ENCODE data around the gene TRAPPC3.

The TRAPPC3 gene

GRCh38 chr1:36155408-36156328 lies 6.4 kb upstream of the TRAPPC3 start, which contains the start of gene MAP7D1:
Gene MAP7D1, plus strand, starts transcription at chr1:36156160. Its CDS starts 258 bp downstream, at chr1:36156418.
- H3K4me3 ChIP-seq = peak within 1 kb of the TSS; percentile 83 to 99 (median 93)
- peak within 1 kb of the TSS; percentile 91 to 100 (median 99) for H3K27ac ChIP-seq

GRCh38 chr1:36154765-36155407 lies 5.6 kb upstream of the TRAPPC3 start:
- Histone ChIP-seq H3K27ac (peak overlapping the region; percentile 91 to 100 (median 99)), H3K4me3 (peak overlapping the region; percentile 83 to 99 (median 93))

- peak overlapping the region in 10 of 21 experiments; percentile 28 to 100 (median 98) for H3K27ac ChIP-seq
Measured at GRCh38 chr1:36154335-36154734, 5.0 kb upstream of the TRAPPC3 start.

GRCh38 chr1:36153476-36153875 lies 4.2 kb upstream of the TRAPPC3 start:
- no peak overlapping the region for H3K4me3 ChIP-seq
- H3K27ac ChIP-seq = peak overlapping the region in 10 of 21 experiments; percentile 8 to 99 (median 94)

More at GRCh38 chr1:36154335-36154734, 5.0 kb upstream of the TRAPPC3 start:
- H3K4me3 ChIP-seq = no peak overlapping the region

DNA sequence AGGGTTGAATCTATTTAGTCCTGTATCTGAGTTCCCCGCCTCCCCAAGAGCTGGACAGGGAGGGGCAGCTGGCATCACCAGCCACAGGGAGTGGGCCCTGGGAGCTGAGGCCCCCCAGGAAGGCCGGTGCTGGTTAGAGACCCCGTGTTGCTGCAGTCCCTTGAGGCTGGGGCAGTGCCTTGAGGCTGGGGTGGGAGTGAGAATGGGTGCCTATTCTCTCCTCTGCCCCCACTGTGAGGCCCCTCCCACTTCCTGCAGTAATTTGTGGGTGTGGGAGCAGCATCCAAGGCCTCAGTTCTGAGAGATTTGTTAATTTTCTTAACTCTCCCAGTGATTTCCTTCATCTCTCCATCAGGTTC lies 2.5 kb upstream of the TRAPPC3 start:
- Histone ChIP-seq H3K4me3 (no peak overlapping the region), H3K27ac (peak overlapping the region in 20 of 21 experiments; percentile 78 to 99 (median 95))

DNA sequence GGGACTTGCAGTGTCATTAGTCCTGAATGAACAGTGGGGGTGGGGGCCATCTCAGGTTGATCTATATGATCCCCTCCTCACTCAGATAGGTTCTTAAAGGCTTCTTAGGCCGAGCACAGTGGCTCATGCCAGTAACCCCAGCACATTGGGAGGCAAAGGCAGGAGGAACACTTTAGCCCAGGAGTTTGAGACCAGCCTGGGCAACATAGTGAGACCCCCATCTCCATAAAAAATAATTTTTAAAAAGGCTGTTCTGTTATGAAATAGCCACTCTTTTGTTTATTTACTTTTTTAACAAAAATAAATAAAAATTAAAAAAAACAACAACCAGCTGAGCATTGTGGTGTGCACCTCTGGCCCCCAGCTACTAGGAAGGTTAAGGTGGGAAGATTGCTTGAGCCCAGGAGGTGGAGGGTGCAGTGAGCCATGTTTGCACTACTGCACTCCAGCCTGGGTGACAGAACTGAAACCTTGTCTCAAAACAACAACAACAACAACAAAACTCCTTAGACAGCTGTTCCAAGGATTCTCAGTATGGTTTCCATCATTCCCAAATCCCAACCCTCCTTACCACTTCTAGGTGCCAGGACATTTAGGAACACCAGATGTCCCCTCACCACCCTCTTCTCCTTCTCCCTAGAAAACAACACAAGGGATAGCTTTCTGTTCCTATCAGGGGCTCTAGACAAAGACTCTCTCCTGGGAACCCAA lies 2.0 kb upstream of the TRAPPC3 start:
- Histone ChIP-seq H3K4me3 (no peak overlapping the region), H3K27ac (peak overlapping the region in 20 of 21 experiments; percentile 78 to 99 (median 95))

- H3K27ac ChIP-seq = peak overlapping the region; percentile 32 to 99 (median 95)
- H3K4me3 ChIP-seq = peak overlapping the region in 3 of 7 experiments; percentile 2 to 6 (median 5)
Measured at GRCh38 chr1:36150296-36151133, 1.2 kb upstream of the TRAPPC3 start.

DNA sequence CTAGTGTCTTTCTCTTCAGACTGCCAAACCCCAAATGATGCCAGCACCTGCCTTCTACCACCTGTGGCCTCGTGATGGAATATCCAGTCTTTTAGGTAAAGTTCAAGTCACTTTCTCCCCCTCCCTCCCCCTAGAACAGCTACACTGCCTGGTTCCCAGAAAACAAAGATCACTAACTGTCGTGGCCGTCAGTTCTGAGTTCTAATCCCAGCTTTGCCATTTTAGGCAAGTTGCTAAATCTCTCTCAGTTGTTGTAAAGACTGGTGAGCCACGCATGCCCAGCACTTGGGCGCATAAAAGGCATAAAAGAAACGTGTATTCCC lies 648 bp upstream of the TRAPPC3 start:
- Histone ChIP-seq H3K4me3 (peak overlapping the region in 3 of 7 experiments; percentile 5 to 76 (median 71)), H3K27ac (peak overlapping the region; percentile 32 to 99 (median 95))

- peak overlapping the region; percentile 27 to 99 (median 94) for H3K27ac ChIP-seq
- H3K4me3 ChIP-seq = peak overlapping the region; percentile 64 to 77 (median 71)
Measured at GRCh38 chr1:36148821-36149236, 457 bp downstream of the TRAPPC3 start.

DNA sequence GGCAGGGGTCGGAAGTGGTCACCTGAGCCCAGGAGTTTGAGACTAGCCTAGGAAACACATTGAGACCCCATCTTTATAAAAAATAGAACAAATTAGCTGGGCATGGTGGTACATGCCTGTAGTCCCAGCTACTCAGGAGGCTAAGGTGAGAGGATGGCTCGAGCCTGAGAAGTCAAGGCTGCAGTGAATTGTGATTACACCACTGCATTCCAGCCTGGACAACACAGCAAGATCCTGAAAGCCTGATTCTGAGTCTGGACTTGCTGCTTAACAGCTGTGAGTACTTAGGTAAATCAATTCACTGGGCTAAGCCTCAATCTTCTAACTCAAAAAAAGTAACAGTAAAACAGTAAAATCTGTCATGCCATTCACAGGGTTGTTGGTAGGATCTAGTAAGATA lies 4.9 kb downstream of the TRAPPC3 start:
- no peak overlapping the region for H3K4me3 ChIP-seq
- H3K27ac ChIP-seq = no peak overlapping the region

DNA sequence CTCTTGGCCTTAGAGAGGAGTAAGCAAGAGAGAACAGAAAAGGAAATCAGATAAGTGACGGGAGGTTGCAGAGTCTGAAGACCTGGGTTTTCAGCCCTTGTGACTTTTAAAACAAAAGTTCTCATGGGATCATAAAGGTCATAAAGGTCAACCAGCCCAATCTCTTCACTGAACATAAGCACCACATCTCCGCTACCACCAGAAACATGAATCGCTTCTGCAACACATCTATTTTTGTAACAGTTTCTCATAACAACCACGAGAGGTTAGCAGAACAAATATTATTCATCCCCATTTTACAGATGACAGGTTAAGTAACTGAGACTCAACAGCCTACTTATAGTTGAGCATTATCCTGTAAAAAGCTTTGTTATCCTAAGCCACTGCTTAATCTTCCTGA lies 5.9 kb downstream of the TRAPPC3 start:
- H3K4me3 ChIP-seq = no peak overlapping the region
- H3K27ac ChIP-seq = peak overlapping the region in 1 of 21 experiments; percentile 59

DNA sequence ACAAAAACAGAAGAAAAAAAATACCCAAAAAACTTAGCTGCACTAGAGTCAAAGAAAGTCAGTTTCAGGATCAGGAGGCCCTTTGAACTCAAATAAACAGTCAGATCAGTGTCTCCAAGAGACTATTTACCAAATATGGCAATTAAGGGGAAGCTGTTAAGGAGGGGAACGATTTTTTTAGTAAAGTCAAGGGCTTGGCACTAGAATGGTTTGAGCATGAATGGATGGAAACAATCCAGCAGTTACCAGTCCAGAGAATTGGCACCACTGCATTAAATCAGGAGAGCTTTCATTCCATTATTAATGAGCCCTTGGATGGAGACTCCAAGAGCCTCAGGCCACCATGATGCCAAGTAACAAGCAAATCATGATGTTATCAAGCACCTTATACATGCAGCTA lies 7.2 kb downstream of the TRAPPC3 start:
- peak overlapping the region in 3 of 21 experiments; percentile 27 to 59 (median 31) for H3K27ac ChIP-seq

GRCh38 chr1:36139521-36139920 lies 9.8 kb downstream of the TRAPPC3 start:
- no peak overlapping the region for H3K4me3 ChIP-seq
- H3K27ac ChIP-seq = peak overlapping the region in 3 of 21 experiments; percentile 44 to 53 (median 48)

More for the DNA sequence above, 7.2 kb downstream of the TRAPPC3 start:
- no peak overlapping the region for H3K4me3 ChIP-seq

GRCh38 chr1:36137776-36138175 lies 11.5 kb downstream of the TRAPPC3 start:
- Histone ChIP-seq H3K27ac (peak overlapping the region in 8 of 21 experiments; percentile 10 to 88 (median 76)), H3K4me3 (no peak overlapping the region)

DNA sequence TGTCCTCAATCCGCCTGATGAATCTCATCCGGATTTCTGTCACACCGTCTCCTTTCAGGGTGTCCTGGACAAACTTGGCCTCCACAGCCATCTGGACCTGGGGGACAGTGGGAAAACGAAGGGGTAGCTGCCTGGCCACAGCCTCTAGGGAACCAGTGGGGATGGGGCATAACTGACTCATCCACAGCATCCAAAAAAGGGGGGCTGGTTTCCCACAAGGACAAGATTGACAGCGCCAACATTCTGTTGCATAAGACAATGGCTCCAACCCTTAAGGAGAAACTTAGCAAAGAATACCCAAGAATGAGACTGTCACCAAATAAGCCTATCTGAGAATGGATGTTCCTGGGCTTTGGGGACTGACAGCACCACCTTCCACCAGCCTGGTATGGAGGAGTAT lies 12.1 kb downstream of the TRAPPC3 start:
- H3K4me3 ChIP-seq = no peak overlapping the region
- peak overlapping the region in 19 of 21 experiments; percentile 10 to 88 (median 71) for H3K27ac ChIP-seq

DNA sequence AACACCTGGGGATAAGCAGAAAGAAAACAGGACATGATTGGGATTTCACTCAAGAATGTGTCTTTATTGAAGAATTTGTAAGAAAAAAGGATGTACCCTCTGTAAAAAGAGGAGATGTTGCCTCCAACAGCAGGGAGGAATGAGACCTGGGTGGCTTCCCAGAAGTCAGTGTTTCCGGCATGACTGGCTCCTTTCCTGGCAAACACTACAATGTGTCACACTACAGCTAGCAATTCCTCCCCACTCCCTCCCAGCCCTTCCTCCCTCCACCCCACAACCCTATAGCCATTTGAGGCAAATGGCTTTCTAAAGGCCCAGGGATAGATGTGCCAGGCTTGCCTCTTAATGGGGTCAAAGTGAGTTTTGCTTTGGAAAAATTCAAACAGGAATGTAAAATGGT lies 12.8 kb downstream of the TRAPPC3 start:
- H3K27ac ChIP-seq = peak overlapping the region in 20 of 21 experiments; percentile 10 to 88 (median 74)
- H3K4me3 ChIP-seq = no peak overlapping the region

DNA sequence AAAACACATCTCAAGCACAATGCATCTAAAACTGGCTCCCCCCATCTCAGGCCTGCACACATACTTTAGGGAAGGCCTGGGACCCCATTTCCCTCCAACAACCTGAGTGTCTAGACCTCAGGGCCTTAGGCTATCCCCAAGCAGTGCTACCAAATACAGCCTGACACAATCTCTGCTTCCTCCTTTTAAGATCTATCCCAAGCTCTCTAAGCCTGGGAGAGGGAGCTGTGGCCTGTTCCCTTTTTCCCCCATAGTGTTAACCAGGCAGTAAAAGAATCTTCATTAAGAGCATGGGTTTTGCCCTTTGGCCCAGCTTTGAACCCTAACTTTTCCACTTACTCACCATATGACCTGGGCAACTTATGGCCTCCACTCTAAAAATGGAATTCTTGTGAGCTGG lies 13.5 kb downstream of the TRAPPC3 start:
- no peak overlapping the region for H3K4me3 ChIP-seq
- H3K27ac ChIP-seq = peak overlapping the region in 19 of 21 experiments; percentile 40 to 88 (median 75)

DNA sequence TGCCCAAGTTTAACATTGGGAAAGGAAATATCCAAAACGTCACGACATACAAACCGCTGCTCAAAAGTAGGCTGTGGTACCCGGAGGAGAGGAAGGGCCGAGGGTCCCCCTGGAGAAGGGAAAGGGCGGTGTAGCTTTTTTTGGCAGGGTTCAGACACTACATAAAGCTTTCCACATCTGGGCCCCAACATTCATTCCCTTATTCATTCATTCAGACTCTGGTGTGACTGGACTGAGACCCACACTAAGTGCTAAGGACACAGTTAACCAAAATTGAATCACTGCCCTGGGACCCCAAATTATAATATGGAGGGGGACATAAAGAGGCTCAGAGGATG lies 14.0 kb downstream of the TRAPPC3 start:
- Histone ChIP-seq H3K27ac (peak overlapping the region in 19 of 21 experiments; percentile 20 to 88 (median 75)), H3K4me3 (no peak overlapping the region)
